K562 (cell line): ENCODE measurements around the gene HSPB2. TPM values are rescaled to one million over a fixed set of nuclear protein-coding genes. Genes with fewer than 3 reads are reported as not detected.

Experiments
- BACH1 ChIP-seq: fragments of 200-800 bp; sonication (Bioruptor generic); IDR thresholded peaks from 2 replicates; pipeline ENCODE4 v1.6.1; 2016; ENCODE audit warnings: missing genetic modification characterization, missing compliant biosample characterization
- CBFB ChIP-seq: sonication (generic); formaldehyde crosslinking; IDR thresholded peaks from 2 replicates; pipeline ENCODE4 v1.4.0; 2020; ENCODE audit warnings: mild to moderate bottlenecking, missing genetic modification reagents
- CBX8 ChIP-seq: fragments of 200-600 bp; sonication (generic); IDR thresholded peaks from 2 replicates; pipeline ENCODE4 v1.6.1; 2012; ENCODE audit warnings: borderline replicate concordance, mixed run types, low read depth, mild to moderate bottlenecking, moderate library complexity, mixed read lengths, low read length, control low read depth, inconsistent platforms; ENCODE audit not compliant: poor library complexity, severe bottlenecking; ENCODE audit errors: extremely low read depth
- CHD4 ChIP-seq: fragments of 200-600 bp; sonication (generic); IDR thresholded peaks from 3 replicates; pipeline ENCODE4 v1.6.1; 2012; ENCODE audit warnings: low read depth, mild to moderate bottlenecking, mixed read lengths, low read length, inconsistent platforms; ENCODE audit not compliant: insufficient read depth, insufficient replicate concordance, poor library complexity, severe bottlenecking
- CSDE1 ChIP-seq, 2 experiments: fragments of 450-650 bp; IDR thresholded peaks; 2 replicates each; pipeline ENCODE4 v1.6.1; 2016; ENCODE audit warnings: mild to moderate bottlenecking in 1 of 2
- FOXA3 ChIP-seq, 2 experiments: fragments of 450-650 bp in 1 of 2; sonication (generic) in 1 of 2; formaldehyde crosslinking; IDR thresholded peaks in 1 of 2; conservative IDR thresholded peaks in 1 of 2; 2 replicates each; pipeline versions ENCODE4 v1.4.0 to v1.8.0; 2020 to 2022; ENCODE audit warnings: mild to moderate bottlenecking in 2 of 2, missing genetic modification reagents in 1 of 2
- GABPB1 ChIP-seq: sonication (generic); formaldehyde crosslinking; IDR thresholded peaks from 2 replicates; pipeline ENCODE4 v1.8.0; 2022; ENCODE audit warnings: mild to moderate bottlenecking, missing genetic modification reagents
- GATAD2B ChIP-seq: fragments of 450-650 bp; IDR thresholded peaks from 2 replicates; pipeline ENCODE4 v1.6.1; 2017; ENCODE audit warnings: mild to moderate bottlenecking, borderline replicate concordance
- HDAC6 ChIP-seq: IDR thresholded peaks from 2 replicates; pipeline ENCODE4 v1.6.1; 2012; ENCODE audit warnings: low read depth, mild to moderate bottlenecking, control low read depth, inconsistent platforms, low read length, moderate library complexity
- HDGF ChIP-seq: fragments of 450-650 bp; IDR thresholded peaks from 2 replicates; pipeline ENCODE4 v1.6.1; 2016
- KDM5B ChIP-seq: fragments of 200-600 bp; sonication (generic); IDR thresholded peaks from 2 replicates; pipeline ENCODE4 v1.6.1; 2012; ENCODE audit warnings: low read depth, mild to moderate bottlenecking, moderate library complexity, low read length, control low read depth, inconsistent platforms; ENCODE audit not compliant: insufficient replicate concordance
- MTA1 ChIP-seq: fragments of 450-650 bp; IDR thresholded peaks from 2 replicates; pipeline ENCODE4 v1.6.1; 2017; ENCODE audit warnings: borderline replicate concordance
- NFRKB ChIP-seq: fragments of 450-650 bp; IDR thresholded peaks from 2 replicates; pipeline ENCODE4 v1.6.1; 2016; ENCODE audit warnings: low read depth
- SRSF9 ChIP-seq: fragments of 200-400 bp; formaldehyde crosslinking; IDR thresholded peaks from 2 replicates; pipeline ENCODE4 v1.6.1; 2017; ENCODE audit warnings: low read depth, low read length, borderline replicate concordance
- STAG1 ChIP-seq: sonication (generic); formaldehyde crosslinking; IDR thresholded peaks from 2 replicates; pipeline ENCODE4 v1.5.0; 2020; ENCODE audit warnings: missing genetic modification reagents, borderline replicate concordance
- ZBTB34 ChIP-seq: fragments of 250-450 bp; sonication (Bioruptor Pico); IDR thresholded peaks from 2 replicates; pipeline ENCODE4 v1.8.0; 2021; ENCODE audit warnings: mild to moderate bottlenecking, moderate library complexity
- ZNF124 ChIP-seq: sonication (generic); formaldehyde crosslinking; IDR thresholded peaks from 2 replicates; pipeline ENCODE4 v1.8.1; 2022; ENCODE audit warnings: missing genetic modification reagents
- ZNF146 ChIP-seq: IDR thresholded peaks from one replicate; pipeline ENCODE4 v1.6.1; 2018; ENCODE audit warnings: missing compliant biosample characterization; ENCODE audit not compliant: unreplicated experiment
- ZSCAN32 ChIP-seq: fragments of 450-650 bp; formaldehyde crosslinking; IDR thresholded peaks from 2 replicates; pipeline ENCODE4 v1.4.0; 2020; ENCODE audit warnings: mild to moderate bottlenecking, moderate library complexity
- polyA plus RNA-seq, 8 experiments: library from polyadenylated mRNA; depleted of rRNA in 4 of 8; stranded (reverse) in 5 of 8; unstranded in 3 of 8; fragments of >200 nt; fragmentation: Nextera tagmentation in 2 of 8; fragmentation: Illumina TruSeq in 1 of 8; extraction: Ambion mirVana in 2 of 8; extraction: Trizol in 1 of 8; gene quantifications; 2 replicates each; pipeline versions ENCODE4 v1.2.1 to v1.2.3, GENCODE V29; 2011 to 2014; ENCODE audit warnings: inconsistent platforms in 1 of 8, missing spikeins in 1 of 8
- total RNA-seq, 7 experiments: library from RNA; depleted of rRNA in 6 of 7; stranded (reverse); fragments of >200 nt in 6 of 7; fragmentation: Illumina TruSeq in 2 of 7; extraction: Trizol in 2 of 7; gene quantifications; 2 replicates each; pipeline versions ENCODE4 v1.2.1 to v1.2.3, GENCODE V29; 2011 to 2021; ENCODE audit warnings: low replicate concordance in 1 of 7
- TF ChIP-seq, protein P1 (sequence below), 2 experiments: fragments of 450-650 bp; conservative IDR thresholded peaks; 2 replicates each; pipeline ENCODE4 v1.6.1; 2017; ENCODE audit warnings: mild to moderate bottlenecking in 2 of 2, moderate library complexity in 2 of 2
- TF ChIP-seq, protein P2 (sequence below): fragments of 200-800 bp; sonication (Bioruptor generic); IDR thresholded peaks from 2 replicates; pipeline ENCODE4 v1.6.1; 2017; ENCODE audit warnings: missing genetic modification characterization, missing compliant biosample characterization

The HSPB2 gene
- total and polyA plus RNA-seq, 9 of the 15 experiments (the other 6 are each of a cell fraction or from before 2014, with no cell fraction given): 0.06 to 0.35 (median 0.11) TPM; not detected in 5

DNA sequence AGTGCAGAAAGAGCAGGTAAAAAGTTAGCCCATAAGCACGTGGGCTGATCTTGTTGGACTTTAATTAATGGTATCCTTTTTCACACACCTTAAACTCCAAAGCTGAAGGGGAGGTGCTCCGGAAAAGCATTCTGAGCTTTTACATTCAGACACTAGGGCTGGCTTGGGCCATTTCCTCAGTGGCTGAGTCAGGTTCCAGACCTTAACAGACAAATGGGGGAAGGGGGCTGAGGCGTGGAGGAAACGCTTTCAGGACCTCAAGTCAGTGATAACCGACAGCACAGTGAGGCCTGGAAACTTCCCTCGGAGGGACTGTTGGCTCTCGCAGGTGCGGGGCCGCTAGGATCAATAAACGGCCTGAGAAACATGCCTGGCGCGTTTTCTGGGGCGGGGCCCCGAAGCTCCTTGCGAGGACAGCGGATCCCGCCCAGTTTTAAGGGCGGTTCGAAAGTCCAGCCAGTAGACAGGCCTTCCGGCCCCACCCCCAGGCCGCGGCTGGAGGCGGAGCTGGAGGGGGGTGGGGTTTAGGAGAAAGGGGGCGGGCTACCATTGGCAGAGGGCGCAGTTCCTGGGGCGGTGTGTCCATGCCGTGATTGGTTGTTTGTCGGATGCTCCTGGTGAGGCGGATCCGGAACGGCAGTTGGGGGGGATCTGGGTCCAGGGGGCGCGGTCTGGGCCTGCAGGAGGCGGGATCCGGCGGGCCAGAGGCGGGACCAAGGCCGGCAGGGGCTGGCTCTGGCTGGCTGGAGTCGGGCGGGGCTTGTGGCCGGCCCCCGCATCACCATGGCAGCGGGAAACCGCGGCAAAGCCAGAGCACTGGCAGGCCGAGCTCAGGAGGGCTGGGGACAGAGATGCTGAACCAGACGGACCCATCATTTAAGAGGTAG, 14.2 kb downstream of the HSPB2 start (continued):
- TF ChIP-seq GATAD2B (no peak), KDM5B (peak; percentile 66), NFRKB (peak; percentile 77; the same call in 1 of the 2 replicates), CSDE1 (IDR thresholded peaks at IDR 0.05) (no peak), HDAC6 (no peak), HDGF (no peak), CHD4 (no peak), STAG1 (CRISPR knock-in tag) (no peak), SRSF9 (no peak), CBFB (no peak), GABPB1 (CRISPR knock-in tag) (peak; percentile 59), ZSCAN32 (CRISPR knock-in tag) (peak; percentile 65; the same call in 1 of the 2 replicates), ZNF146 (no peak), CBX8 (no peak), ZNF124 (no peak), ZBTB34 (CRISPR knock-in tag) (no peak), BACH1 (tag) (no peak), MTA1 (no peak), FOXA3 (CRISPR knock-in tag; conservative IDR thresholded peaks at IDR 0.05 in 1 of 2, IDR thresholded peaks at IDR 0.05 in 1 of 2) (0 out of 4 replicates have a peak, but pooled peaks of 1 of the 2 experiments have one; percentile 4)
- TF ChIP-seq, protein P1, sequence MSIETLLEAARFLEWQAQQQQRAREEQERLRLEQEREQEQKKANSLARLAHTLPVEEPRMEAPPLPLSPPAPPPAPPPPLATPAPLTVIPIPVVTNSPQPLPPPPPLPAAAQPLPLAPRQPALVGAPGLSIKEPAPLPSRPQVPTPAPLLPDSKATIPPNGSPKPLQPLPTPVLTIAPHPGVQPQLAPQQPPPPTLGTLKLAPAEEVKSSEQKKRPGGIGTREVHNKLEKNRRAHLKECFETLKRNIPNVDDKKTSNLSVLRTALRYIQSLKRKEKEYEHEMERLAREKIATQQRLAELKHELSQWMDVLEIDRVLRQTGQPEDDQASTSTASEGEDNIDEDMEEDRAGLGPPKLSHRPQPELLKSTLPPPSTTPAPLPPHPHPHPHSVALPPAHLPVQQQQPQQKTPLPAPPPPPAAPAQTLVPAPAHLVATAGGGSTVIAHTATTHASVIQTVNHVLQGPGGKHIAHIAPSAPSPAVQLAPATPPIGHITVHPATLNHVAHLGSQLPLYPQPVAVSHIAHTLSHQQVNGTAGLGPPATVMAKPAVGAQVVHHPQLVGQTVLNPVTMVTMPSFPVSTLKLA (conservative IDR thresholded peaks at IDR 0.05): peak in 1 of 2 experiments; percentile 60; a peak in 2 of 4 replicates
- TF ChIP-seq, protein P2, sequence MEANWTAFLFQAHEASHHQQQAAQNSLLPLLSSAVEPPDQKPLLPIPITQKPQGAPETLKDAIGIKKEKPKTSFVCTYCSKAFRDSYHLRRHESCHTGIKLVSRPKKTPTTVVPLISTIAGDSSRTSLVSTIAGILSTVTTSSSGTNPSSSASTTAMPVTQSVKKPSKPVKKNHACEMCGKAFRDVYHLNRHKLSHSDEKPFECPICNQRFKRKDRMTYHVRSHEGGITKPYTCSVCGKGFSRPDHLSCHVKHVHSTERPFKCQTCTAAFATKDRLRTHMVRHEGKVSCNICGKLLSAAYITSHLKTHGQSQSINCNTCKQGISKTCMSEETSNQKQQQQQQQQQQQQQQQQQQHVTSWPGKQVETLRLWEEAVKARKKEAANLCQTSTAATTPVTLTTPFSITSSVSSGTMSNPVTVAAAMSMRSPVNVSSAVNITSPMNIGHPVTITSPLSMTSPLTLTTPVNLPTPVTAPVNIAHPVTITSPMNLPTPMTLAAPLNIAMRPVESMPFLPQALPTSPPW (CRISPR knock-in tag): peak; percentile 94
